H54 (cell line): ENCODE measurements around the gene NAA11.

Experiments
- DNase-seq: peaks from one replicate; pipeline ENCODE4 v3.0.0; 2011; ENCODE audit warnings: low spot score, mixed read lengths; ENCODE audit not compliant: insufficient read length
- FAIRE-seq: peaks from 3 replicates; lab custom pipeline; 2011; peaks lifted over from hg19 to GRCh38; lab: Jason Lieb, UNC
- POLR2A ChIP-seq: IDR thresholded peaks from 2 replicates; pipeline ENCODE4 v1.6.1; 2011; ENCODE audit warnings: low read depth, mild to moderate bottlenecking, low read length

Gene NAA11

GRCh38 chr4:79334341-79334740 is 8.5 kb upstream of the NAA11 start:
- no peak for TF ChIP-seq POLR2A
- FAIRE-seq (no peak), DNase-seq (no peak)

GRCh38 chr4:79331126-79331876 is 5.4 kb upstream of the NAA11 start:
- DNase-seq (no peak), FAIRE-seq (no peak)
- no peak for TF ChIP-seq POLR2A

- no peak for TF ChIP-seq POLR2A
- FAIRE-seq = no peak
- DNase-seq = no peak
Measured at GRCh38 chr4:79330720-79331119, 4.9 kb upstream of the NAA11 start.

- DNase-seq (no peak), FAIRE-seq (no peak)
- no peak for TF ChIP-seq POLR2A
Measured at GRCh38 chr4:79325436-79325835, 425 bp downstream of the NAA11 start.

- no peak for TF ChIP-seq POLR2A
- DNase-seq = no peak
- FAIRE-seq = no peak
Measured at GRCh38 chr4:79319975-79320374, 5.9 kb downstream of the NAA11 start.

GRCh38 chr4:79317711-79318110 is 8.2 kb downstream of the NAA11 start:
- no peak for DNase-seq
- no peak for FAIRE-seq
- no peak for TF ChIP-seq POLR2A

GRCh38 chr4:79315891-79316290 is 10.0 kb downstream of the NAA11 start:
- DNase-seq = no peak
- FAIRE-seq = no peak
- TF ChIP-seq POLR2A = no peak

- TF ChIP-seq POLR2A = no peak
- DNase-seq = no peak
- no peak for FAIRE-seq
Measured at GRCh38 chr4:79311279-79311678, 14.6 kb downstream of the NAA11 start.

GRCh38 chr4:79308971-79309370 is 16.9 kb downstream of the NAA11 start:
- DNase-seq (no peak), FAIRE-seq (no peak)
- TF ChIP-seq POLR2A = no peak

GRCh38 chr4:79308137-79308536 is 17.7 kb downstream of the NAA11 start:
- no peak for FAIRE-seq
- no peak for TF ChIP-seq POLR2A

GRCh38 chr4:79306795-79307194 is 19.1 kb downstream of the NAA11 start:
- FAIRE-seq (no peak), DNase-seq (no peak)
- no peak for TF ChIP-seq POLR2A

More at GRCh38 chr4:79308137-79308536, 17.7 kb downstream of the NAA11 start:
- DNase-seq = no peak

GRCh38 chr4:79300280-79300679 is 25.6 kb downstream of the NAA11 start:
- DNase-seq = no peak
- TF ChIP-seq POLR2A = no peak
- FAIRE-seq = no peak

GRCh38 chr4:79298484-79298883 is 27.4 kb downstream of the NAA11 start:
- no peak for DNase-seq
- no peak for FAIRE-seq
- no peak for TF ChIP-seq POLR2A

- no peak for FAIRE-seq
- no peak for TF ChIP-seq POLR2A
- DNase-seq = no peak
Measured at GRCh38 chr4:79298027-79298426, 27.8 kb downstream of the NAA11 start.

GRCh38 chr4:79297479-79297878 is 28.4 kb downstream of the NAA11 start:
- no peak for FAIRE-seq
- DNase-seq = no peak
- no peak for TF ChIP-seq POLR2A
